Muscle layer of duodenum (tissue), 2 donors: ENCODE measurements around the gene KCNJ11.

Experiments
- H3K27ac ChIP-seq: one replicate; pipeline ENCODE4 v1.7.0; 2013; ENCODE audit warnings: mild to moderate bottlenecking, low read length
- H3K27me3 ChIP-seq: one replicate; pipeline ENCODE4 v1.7.0; 2013; ENCODE audit warnings: low read depth, mild to moderate bottlenecking, control low read depth, low read length
- H3K36me3 ChIP-seq, 2 donors: one replicate each; pipeline ENCODE4 v1.7.0; 2013; ENCODE audit warnings: low read length in 2 of 2, control low read depth in 1 of 2, mild to moderate bottlenecking in 1 of 2; ENCODE audit not compliant: insufficient read depth in 2 of 2, control insufficient read depth in 1 of 2
- H3K4me1 ChIP-seq, 2 donors: one replicate each; pipeline ENCODE4 v1.7.0; 2013; ENCODE audit warnings: low read length in 2 of 2, mild to moderate bottlenecking in 2 of 2, control low read depth in 1 of 2, moderate library complexity in 1 of 2; ENCODE audit not compliant: insufficient read depth in 2 of 2, control insufficient read depth in 1 of 2
- H3K4me3 ChIP-seq, 2 donors: one replicate each; pipeline ENCODE4 v1.7.0; 2013; ENCODE audit warnings: low read length in 2 of 2, low read depth in 1 of 2, mild to moderate bottlenecking in 1 of 2
- H3K9me3 ChIP-seq, 2 donors: one replicate each; pipeline ENCODE4 v1.7.0; 2013; ENCODE audit warnings: low read length in 2 of 2, control low read depth in 1 of 2, mild to moderate bottlenecking in 1 of 2; ENCODE audit not compliant: control insufficient read depth in 1 of 2
- donor health status: healthy.

The KCNJ11 gene

DNA sequence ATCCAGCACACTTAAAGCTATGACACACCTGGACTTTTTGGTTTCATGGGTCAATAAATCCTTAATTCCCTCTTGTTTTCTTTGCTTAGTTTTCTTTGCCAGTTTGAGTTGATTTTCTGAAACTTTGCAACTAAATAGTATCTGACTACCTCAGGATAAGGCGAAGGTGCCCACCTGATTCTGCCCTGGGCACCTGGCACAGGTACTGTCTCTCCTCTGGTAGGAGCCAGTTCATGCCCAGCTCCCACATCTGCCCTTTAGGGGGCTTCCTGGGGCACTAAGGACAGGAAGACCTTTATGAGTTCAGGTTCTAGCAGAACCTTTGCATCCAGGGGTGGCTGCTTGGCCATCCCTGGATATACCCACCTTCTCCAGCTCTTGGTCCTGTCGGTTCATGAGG, 19.6 kb upstream of the KCNJ11 start:
- no peak overlapping the region for H3K27ac ChIP-seq
- H3K9me3 ChIP-seq: no peaks in the 10 kb centered on the region
- H3K4me1 ChIP-seq: no peaks in the 10 kb centered on the region
- H3K4me3 ChIP-seq: no peak overlapping the region
- no peaks in the 10 kb centered on the region for H3K27me3 ChIP-seq
- no peaks in the 10 kb centered on the region for H3K36me3 ChIP-seq

- Histone ChIP-seq H3K36me3 (no peaks in the 10 kb centered on the region), H3K4me1 (no peaks in the 10 kb centered on the region), H3K27ac (no peak overlapping the region), H3K27me3 (no peaks in the 10 kb centered on the region), H3K9me3 (no peaks in the 10 kb centered on the region), H3K4me3 (no peak overlapping the region)
Observed at GRCh38 chr11:17407575-17407974, 19.1 kb upstream of the KCNJ11 start.

DNA sequence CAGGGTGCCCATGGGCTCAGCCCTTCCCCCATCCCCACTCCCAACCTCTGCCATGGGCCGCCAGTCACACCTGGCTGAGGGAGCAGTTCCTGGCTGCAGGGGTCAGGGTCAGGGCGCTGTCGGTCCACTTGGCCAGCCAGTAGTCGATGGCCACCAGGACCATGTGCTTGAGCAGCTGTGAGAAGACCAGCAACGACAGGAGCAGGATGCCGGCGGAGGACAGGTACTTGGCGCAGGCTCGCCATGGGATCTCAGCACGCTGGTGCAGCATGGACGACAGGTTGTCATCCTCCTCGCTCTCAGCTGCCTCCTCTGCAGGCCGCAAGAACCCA, 18.3 kb upstream of the KCNJ11 start:
- Histone ChIP-seq H3K9me3 (no peaks in the 10 kb centered on the region), H3K27me3 (no peaks in the 10 kb centered on the region), H3K4me3 (no peak overlapping the region), H3K36me3 (no peaks in the 10 kb centered on the region), H3K4me1 (no peaks in the 10 kb centered on the region), H3K27ac (no peak overlapping the region)

DNA sequence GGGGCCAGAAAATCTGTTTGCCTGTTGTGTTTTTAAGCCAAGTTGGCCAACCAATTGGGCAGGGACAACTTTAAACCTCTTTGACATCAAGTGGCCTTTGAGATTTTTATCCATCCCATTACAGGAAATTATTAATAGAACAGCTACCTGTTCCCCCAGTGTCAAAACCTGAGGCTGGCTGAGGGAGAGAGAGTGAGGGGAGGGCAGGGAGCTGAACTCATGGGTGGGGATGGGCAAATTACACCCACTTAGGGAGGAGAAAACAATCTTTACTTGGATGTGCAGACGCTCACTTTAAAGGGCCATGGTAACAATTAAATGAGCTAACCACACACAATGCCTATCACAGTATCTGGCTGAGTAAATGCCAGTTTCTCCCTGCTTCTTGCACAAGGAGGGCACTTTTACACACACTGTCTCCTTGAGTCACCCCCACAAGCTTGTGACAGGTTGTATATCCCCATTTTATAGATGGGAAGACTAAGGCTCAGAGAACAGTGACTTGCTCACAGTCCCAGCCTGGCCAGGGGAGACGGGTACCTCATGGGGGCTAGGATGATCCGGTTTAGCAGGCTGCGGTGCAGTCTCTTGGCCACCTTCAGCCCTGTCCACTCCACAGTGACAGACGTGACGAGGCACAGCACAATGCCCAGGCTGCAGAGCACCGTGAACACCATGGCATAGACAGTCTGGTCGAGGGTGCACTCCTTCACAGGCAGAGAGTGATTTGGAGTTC, 17.8 kb upstream of the KCNJ11 start:
- no peak overlapping the region for H3K27ac ChIP-seq
- no peaks in the 10 kb centered on the region for H3K27me3 ChIP-seq
- no peaks in the 10 kb centered on the region for H3K36me3 ChIP-seq
- no peaks in the 10 kb centered on the region for H3K4me1 ChIP-seq
- H3K9me3 ChIP-seq: no peaks in the 10 kb centered on the region
- no peak overlapping the region for H3K4me3 ChIP-seq

DNA sequence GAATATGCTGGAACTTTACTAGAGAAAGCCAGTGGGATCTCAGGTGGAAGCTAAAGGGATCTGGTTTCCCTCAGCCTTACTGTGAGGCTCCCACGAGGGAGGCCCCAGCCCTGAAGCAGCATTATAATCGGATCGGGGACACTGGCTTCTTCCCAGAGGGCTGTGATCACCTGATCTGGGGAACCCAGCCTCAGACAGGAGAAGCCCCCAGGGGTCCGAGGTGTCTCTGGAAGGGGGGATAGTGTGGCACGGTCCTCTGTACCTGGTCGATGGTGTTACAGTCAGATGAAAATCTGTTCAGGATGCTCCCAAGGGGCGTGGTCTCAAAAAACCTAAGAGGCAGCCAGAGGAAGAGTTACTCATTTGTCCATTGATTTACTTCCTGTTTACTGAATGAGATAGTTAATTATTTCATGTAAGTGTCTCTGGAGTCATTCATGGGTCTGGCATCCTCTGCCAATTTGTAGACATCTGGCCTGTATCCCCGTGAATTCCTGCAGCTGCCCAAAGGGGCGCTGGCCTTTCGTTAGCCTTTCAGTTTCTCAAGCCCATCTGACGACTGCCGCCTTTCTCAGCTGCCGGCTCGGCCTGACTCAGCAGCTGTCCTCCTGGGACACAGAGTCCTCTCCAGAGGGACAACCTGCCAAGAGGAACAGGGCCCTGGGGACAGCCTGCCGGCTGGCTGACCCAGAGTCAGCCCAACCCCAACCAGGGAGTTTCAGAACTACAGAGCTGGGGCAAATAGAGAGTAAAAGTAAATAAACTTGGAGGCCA, 17.0 kb upstream of the KCNJ11 start:
- no peaks in the 10 kb centered on the region for H3K4me1 ChIP-seq
- H3K27ac ChIP-seq: no peak overlapping the region
- H3K27me3 ChIP-seq: no peaks in the 10 kb centered on the region
- no peaks in the 10 kb centered on the region for H3K36me3 ChIP-seq
- H3K4me3 ChIP-seq: no peak overlapping the region
- H3K9me3 ChIP-seq: no peaks in the 10 kb centered on the region

- H3K9me3 ChIP-seq: no peaks in the 10 kb centered on the region
- no peaks in the 10 kb centered on the region for H3K4me1 ChIP-seq
- no peak overlapping the region for H3K27ac ChIP-seq
- no peaks in the 10 kb centered on the region for H3K36me3 ChIP-seq
- no peaks in the 10 kb centered on the region for H3K27me3 ChIP-seq
- no peak overlapping the region for H3K4me3 ChIP-seq
Observed at GRCh38 chr11:17403980-17404759, 15.7 kb upstream of the KCNJ11 start.

- H3K27ac ChIP-seq: no peak overlapping the region
- no peaks in the 10 kb centered on the region for H3K9me3 ChIP-seq
- H3K4me1 ChIP-seq: no peaks in the 10 kb centered on the region
- no peaks in the 10 kb centered on the region for H3K27me3 ChIP-seq
- no peaks in the 10 kb centered on the region for H3K36me3 ChIP-seq
- H3K4me3 ChIP-seq: no peak overlapping the region
Observed at GRCh38 chr11:17402486-17402885, 14.0 kb upstream of the KCNJ11 start.

DNA sequence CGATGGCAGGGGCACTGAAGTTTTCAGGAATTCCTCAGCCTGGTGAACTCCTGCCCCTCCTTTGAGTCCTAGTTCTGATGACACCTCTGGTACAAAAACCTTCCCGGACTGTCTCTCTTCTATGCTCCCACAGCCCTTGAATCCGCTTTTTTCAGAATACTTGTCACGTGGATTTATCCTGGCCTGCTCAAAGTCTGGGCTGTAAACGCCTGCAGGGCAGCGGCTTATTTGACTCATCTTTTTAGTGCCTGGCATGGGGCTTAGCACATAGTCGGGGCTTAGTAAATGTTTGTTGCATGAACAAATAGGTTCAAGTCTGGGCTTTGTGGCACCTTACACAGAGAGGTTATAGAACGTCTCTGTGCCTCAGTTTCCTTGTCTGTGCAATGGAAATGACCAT, 13.4 kb upstream of the KCNJ11 start:
- Histone ChIP-seq H3K36me3 (no peaks in the 10 kb centered on the region), H3K27me3 (no peaks in the 10 kb centered on the region), H3K27ac (no peak overlapping the region), H3K9me3 (no peaks in the 10 kb centered on the region), H3K4me3 (no peak overlapping the region), H3K4me1 (no peaks in the 10 kb centered on the region)

DNA sequence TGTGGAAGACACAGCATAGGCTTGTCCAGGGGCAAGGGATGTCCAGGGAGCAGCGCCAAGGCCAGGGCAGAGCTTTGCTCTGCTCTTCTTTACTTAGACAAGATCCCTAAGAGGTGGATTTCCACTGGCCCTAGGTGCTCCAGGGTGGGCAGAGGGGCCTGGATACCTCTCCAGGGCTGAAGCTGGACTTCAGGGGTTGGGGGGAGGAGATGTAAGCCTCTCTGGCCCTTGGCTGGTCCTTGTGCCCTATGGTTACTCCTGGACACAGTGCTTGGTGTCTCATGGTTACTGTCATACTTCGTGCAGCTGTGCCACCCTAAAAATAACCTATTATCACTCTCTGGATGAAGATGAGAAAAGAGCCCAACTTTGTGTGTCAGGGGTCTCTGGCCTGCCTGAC, 12.9 kb upstream of the KCNJ11 start:
- no peak overlapping the region for H3K27ac ChIP-seq
- no peaks in the 10 kb centered on the region for H3K36me3 ChIP-seq
- H3K4me1 ChIP-seq: no peaks in the 10 kb centered on the region
- no peak overlapping the region for H3K4me3 ChIP-seq
- no peaks in the 10 kb centered on the region for H3K27me3 ChIP-seq
- H3K9me3 ChIP-seq: no peaks in the 10 kb centered on the region

- Histone ChIP-seq H3K4me1 (no peaks in the 10 kb centered on the region), H3K27ac (no peak overlapping the region), H3K4me3 (no peak overlapping the region), H3K9me3 (no peaks in the 10 kb centered on the region), H3K36me3 (no peaks in the 10 kb centered on the region), H3K27me3 (no peaks in the 10 kb centered on the region)
Observed at GRCh38 chr11:17400048-17400775, 11.8 kb upstream of the KCNJ11 start.

DNA sequence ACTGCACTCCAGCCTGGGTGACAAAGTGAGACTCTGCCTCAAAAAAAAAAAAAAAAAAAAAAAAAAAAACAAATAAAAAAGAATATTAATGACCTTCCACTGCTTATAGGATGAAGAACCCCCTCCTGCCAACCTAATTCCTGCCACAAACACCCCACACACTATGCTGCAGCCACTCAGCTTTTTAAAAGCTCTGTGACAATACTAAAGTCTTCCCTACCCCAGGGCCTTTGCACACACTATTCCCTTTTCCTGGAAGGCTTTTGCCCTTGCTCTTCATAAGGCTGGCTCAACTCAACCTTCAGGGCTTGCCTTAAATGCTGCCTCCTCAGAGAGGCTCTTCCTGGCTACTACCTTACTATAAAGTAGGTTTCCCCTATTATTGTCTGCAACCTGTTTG, 10.8 kb upstream of the KCNJ11 start:
- H3K9me3 ChIP-seq: no peaks in the 10 kb centered on the region
- H3K27ac ChIP-seq: no peak overlapping the region
- H3K27me3 ChIP-seq: no peaks in the 10 kb centered on the region
- no peak overlapping the region for H3K4me3 ChIP-seq
- no peaks in the 10 kb centered on the region for H3K36me3 ChIP-seq
- H3K4me1 ChIP-seq: no peaks in the 10 kb centered on the region
